Mesothelial cell of epicardium (in vitro differentiated cells): ENCODE data around the gene TMPRSS6. TPM values are rescaled to one million over a fixed set of nuclear protein-coding genes. Genes with fewer than 3 reads are reported as not detected.

Experiments
- DNase-seq, 2 experiments: peaks; one replicate each; pipeline ENCODE4 v3.0.0; 2021; ENCODE audit warnings: low spot score in 2 of 2; ENCODE audit not compliant: unreplicated experiment in 2 of 2
- H3K27ac Mint-ChIP-seq: 2 replicates; pipeline ENCODE4 v1.8.0; 2021; ENCODE audit warnings: mixed read lengths
- H3K27me3 Mint-ChIP-seq: 2 replicates; pipeline ENCODE4 v1.8.0; 2021; ENCODE audit warnings: low read depth, mixed read lengths
- H3K36me3 Mint-ChIP-seq: 2 replicates; pipeline ENCODE4 v1.8.0; 2021; ENCODE audit warnings: mixed read lengths
- H3K4me1 Mint-ChIP-seq: 2 replicates; pipeline ENCODE4 v1.8.0; 2021; ENCODE audit warnings: mixed read lengths
- H3K4me3 Mint-ChIP-seq: 2 replicates; pipeline ENCODE4 v1.8.0; 2021; ENCODE audit warnings: mild to moderate bottlenecking, moderate library complexity, mixed read lengths
- H3K9me3 Mint-ChIP-seq: 2 replicates; pipeline ENCODE4 v1.8.0; 2021; ENCODE audit warnings: mixed read lengths
- total RNA-seq: library from RNA; stranded (reverse); gene quantifications from 3 replicates; pipeline ENCODE4 v1.2.1, GENCODE V29; 2021
- TF ChIP-seq, protein P1 (sequence below): fragments of 200-600 bp; sonication (generic); IDR thresholded peaks from one replicate; pipeline ENCODE4 v1.5.0; 2021; ENCODE audit warnings: antibody characterized with exemption; ENCODE audit not compliant: unreplicated experiment

Gene TMPRSS6
- total RNA-seq, 1 donor from 2014 or later = not detected

DNA sequence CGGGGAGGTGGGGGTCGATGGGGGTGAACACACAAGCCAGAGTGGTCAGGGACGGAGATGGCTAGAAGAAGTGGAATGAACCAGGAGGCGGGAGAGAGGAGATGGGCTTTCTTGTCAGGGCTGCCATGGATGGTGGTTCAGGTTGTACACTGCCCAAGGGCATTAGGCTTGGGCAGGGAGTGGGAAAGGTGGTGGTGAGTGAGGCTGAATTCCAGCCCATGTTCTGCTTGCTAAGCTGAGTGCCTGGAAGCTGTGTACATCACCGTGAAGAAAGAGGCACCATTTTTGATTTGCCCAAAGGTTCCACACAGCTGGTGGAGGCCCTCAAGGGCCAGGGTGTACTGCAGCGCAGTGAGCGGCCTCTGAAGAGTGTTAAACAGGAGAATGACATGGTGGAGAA lies 23.3 kb upstream of the TMPRSS6 start:
- H3K27ac Mint-ChIP-seq = no peak overlapping the region
- no peak for DNase-seq
- H3K4me3 Mint-ChIP-seq = no peak overlapping the region
- TF ChIP-seq, protein P1, sequence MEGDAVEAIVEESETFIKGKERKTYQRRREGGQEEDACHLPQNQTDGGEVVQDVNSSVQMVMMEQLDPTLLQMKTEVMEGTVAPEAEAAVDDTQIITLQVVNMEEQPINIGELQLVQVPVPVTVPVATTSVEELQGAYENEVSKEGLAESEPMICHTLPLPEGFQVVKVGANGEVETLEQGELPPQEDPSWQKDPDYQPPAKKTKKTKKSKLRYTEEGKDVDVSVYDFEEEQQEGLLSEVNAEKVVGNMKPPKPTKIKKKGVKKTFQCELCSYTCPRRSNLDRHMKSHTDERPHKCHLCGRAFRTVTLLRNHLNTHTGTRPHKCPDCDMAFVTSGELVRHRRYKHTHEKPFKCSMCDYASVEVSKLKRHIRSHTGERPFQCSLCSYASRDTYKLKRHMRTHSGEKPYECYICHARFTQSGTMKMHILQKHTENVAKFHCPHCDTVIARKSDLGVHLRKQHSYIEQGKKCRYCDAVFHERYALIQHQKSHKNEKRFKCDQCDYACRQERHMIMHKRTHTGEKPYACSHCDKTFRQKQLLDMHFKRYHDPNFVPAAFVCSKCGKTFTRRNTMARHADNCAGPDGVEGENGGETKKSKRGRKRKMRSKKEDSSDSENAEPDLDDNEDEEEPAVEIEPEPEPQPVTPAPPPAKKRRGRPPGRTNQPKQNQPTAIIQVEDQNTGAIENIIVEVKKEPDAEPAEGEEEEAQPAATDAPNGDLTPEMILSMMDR = no peak
- no peaks in the 10 kb centered on the region for H3K36me3 Mint-ChIP-seq
- H3K9me3 Mint-ChIP-seq = no peaks in the 10 kb centered on the region
- H3K27me3 Mint-ChIP-seq = no peaks in the 10 kb centered on the region
- peaks cover 4% of the 10 kb centered on the region for H3K4me1 Mint-ChIP-seq

DNA sequence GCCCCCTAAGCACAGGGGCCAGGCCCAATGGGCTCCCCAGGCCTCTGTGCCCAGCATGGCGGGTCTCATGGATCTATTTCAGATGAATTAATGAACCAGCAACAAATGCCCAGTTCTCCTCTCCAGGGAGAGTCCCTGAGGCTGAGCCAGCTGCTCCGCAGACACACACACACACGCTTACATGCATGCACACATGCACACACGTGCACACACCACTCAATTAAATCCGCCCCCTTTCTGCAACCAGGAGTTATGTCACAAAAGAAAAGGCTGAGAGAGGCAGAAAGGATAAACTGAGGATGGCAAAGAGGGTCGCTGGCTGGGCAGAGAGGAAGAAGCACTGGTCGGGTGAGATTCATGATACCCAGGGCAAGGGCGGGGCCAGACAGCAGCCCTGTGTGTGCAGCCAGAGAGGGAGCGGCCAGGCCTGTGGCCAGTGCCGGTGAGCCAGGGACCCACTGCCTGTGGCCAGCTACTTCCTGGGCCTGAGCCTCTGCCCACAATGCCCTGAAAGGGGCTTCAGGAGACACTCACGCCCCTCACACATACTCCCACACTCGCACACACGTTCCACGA lies 20.4 kb upstream of the TMPRSS6 start:
- DNase-seq = no peak
- Mint-ChIP-seq H3K4me1 (peaks cover 9% of the 10 kb centered on the region), H3K27me3 (no peaks in the 10 kb centered on the region), H3K4me3 (no peak overlapping the region), H3K27ac (no peak overlapping the region), H3K36me3 (no peaks in the 10 kb centered on the region), H3K9me3 (no peaks in the 10 kb centered on the region)
- TF ChIP-seq, protein P1 = no peak

DNA sequence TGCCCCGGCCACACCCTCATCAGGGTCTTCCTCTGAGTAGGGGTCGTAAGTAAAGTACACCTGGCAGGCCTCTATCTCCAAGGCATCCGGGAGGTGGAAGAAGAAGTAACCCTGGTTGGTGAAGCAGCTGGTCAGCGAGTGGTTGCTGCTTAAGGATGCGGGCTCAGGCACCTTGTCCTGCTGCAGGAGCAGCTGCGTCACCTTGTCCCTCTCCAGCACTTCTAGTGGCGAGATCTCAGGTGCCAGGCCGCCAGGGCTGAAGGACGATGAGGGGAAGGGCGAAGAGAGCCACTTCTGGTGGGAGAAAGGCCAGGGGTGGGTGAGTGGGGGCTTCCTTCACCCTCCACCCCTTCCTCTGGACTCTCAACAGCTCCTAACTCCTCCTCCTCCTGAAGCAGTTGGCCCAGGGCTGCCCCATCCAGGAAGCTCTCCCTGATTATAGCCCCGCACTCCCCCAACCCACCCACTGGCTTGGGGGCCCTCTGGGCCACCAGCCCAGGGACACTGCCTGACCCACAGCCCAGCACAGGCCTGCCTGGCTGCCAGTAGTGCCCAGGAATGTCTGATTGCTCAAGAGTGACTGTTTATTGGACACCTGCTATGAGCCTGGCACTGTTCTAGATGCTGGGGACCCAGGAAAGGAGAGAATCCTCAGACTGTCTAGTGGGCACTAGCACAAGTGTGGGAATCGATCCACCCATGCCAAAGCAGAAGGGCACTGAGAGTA lies 19.2 kb upstream of the TMPRSS6 start:
- H3K36me3 Mint-ChIP-seq = no peaks in the 10 kb centered on the region

DNA sequence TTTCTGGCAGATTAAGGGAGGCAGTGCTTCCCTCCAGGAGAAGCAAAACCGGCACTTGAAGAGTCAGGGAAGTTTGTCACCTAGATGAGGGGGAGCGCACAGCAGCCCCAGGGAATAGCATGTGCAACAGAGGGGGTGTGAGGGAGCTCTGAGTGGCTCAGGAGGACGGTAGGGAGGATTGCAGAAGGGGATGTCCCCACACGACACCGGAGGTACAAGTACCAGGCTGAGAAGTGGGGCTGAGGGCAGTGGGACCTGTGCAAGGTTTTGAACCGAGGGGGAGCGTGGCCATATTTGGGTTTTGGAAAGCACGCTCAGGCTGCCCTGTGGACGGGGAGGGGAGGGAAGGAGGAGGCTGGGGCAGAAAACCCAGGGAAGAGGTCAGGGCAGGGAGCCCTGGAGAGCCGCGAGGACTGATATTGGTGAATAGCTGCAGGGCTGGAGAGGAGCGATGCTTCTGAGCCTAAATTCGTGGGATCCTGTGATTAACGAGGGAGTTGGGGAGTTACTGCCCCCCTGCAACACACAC lies 17.9 kb upstream of the TMPRSS6 start:
- Mint-ChIP-seq H3K27me3 (no peaks in the 10 kb centered on the region), H3K4me1 (peaks cover 9% of the 10 kb centered on the region), H3K9me3 (no peaks in the 10 kb centered on the region), H3K36me3 (no peaks in the 10 kb centered on the region), H3K27ac (no peak overlapping the region), H3K4me3 (no peak overlapping the region)
- DNase-seq = no peak
- TF ChIP-seq, protein P1 = no peak

More for the DNA sequence above, 19.2 kb upstream of the TMPRSS6 start:
- H3K27ac Mint-ChIP-seq = no peak overlapping the region
- TF ChIP-seq, protein P1 = no peak
- H3K4me1 Mint-ChIP-seq = peaks cover 9% of the 10 kb centered on the region
- no peak for DNase-seq
- H3K4me3 Mint-ChIP-seq = no peak overlapping the region
- H3K9me3 Mint-ChIP-seq = no peaks in the 10 kb centered on the region
- H3K27me3 Mint-ChIP-seq = no peaks in the 10 kb centered on the region

DNA sequence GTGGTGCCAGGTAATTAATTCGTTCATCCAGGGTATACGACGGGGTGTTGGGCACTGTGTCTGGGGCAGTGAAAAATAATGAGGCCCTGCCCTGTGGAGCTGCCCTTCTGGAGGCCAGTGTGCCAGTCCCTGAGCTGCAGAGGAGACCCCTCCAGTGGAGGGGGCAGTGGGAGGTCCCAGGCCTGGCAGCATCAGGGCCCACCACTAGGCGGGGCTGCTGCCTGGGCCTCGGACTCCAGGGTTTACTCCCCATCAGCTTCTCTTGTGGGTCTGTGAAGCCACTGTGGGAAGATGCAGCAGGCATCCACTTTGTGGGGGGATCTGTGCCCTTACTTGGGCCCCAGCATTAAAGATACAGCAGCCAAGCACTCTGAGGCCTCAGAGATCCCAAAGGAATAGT lies 17.4 kb upstream of the TMPRSS6 start:
- TF ChIP-seq, protein P1 = no peak
- Mint-ChIP-seq H3K27me3 (no peaks in the 10 kb centered on the region), H3K4me3 (no peak overlapping the region), H3K36me3 (no peaks in the 10 kb centered on the region), H3K9me3 (no peaks in the 10 kb centered on the region), H3K4me1 (peaks cover 10% of the 10 kb centered on the region), H3K27ac (no peak overlapping the region)
- DNase-seq = no peak
